H9 (cell line): Measurements from ENCODE around the gene HCRTR2. TPM values are rescaled to one million over a fixed set of nuclear protein-coding genes. Genes with fewer than 3 reads are reported as not detected.

ENCODE experiments used
- DNase-seq: peaks from one replicate; pipeline ENCODE4 v3.0.0-alpha.2; 2017
- H2AFZ ChIP-seq: one replicate; pipeline ENCODE4 v1.6.1; 2013; ENCODE audit warnings: mild to moderate bottlenecking, low read length, control low read depth, moderate library complexity
- H2AK5ac ChIP-seq: 2 replicates; pipeline ENCODE4 v1.6.1; 2013; ENCODE audit warnings: low read length, control low read depth, mixed read lengths; ENCODE audit not compliant: insufficient read length
- H2BK120ac ChIP-seq: one replicate; pipeline ENCODE4 v1.6.1; 2013; ENCODE audit warnings: low read depth, mild to moderate bottlenecking, low read length, control low read depth, inconsistent platforms; ENCODE audit not compliant: poor library complexity, severe bottlenecking
- H2BK12ac ChIP-seq: 2 replicates; pipeline ENCODE4 v1.6.1; 2013; ENCODE audit warnings: low read length, control low read depth, mixed read lengths, low read depth; ENCODE audit not compliant: insufficient read length
- H2BK15ac ChIP-seq: 2 replicates; pipeline ENCODE4 v1.6.1; 2013; ENCODE audit warnings: low read depth, low read length, control low read depth
- H2BK20ac ChIP-seq: one replicate; pipeline ENCODE4 v1.6.1; 2013; ENCODE audit warnings: low read depth, mild to moderate bottlenecking, low read length, control low read depth, inconsistent platforms; ENCODE audit not compliant: poor library complexity, severe bottlenecking
- H2BK5ac ChIP-seq: 2 replicates; pipeline ENCODE4 v1.6.1; 2013; ENCODE audit warnings: low read length, control low read depth, mixed read lengths; ENCODE audit not compliant: insufficient read length
- H3K14ac ChIP-seq: 2 replicates; pipeline ENCODE4 v1.6.1; 2013; ENCODE audit warnings: low read length, control low read depth; ENCODE audit not compliant: insufficient read depth
- H3K18ac ChIP-seq: 2 replicates; pipeline ENCODE4 v1.6.1; 2013; ENCODE audit warnings: low read depth, mild to moderate bottlenecking, mixed read lengths, low read length, control low read depth; ENCODE audit not compliant: insufficient read length
- H3K23ac ChIP-seq: 2 replicates; pipeline ENCODE4 v1.6.1; 2013; ENCODE audit warnings: low read length, control low read depth, mixed read lengths, low read depth; ENCODE audit not compliant: insufficient read length
- H3K23me2 ChIP-seq: 2 replicates; pipeline ENCODE4 v1.6.1; 2013; ENCODE audit warnings: low read depth, mild to moderate bottlenecking, mixed read lengths, low read length, control low read depth; ENCODE audit not compliant: insufficient read length, poor library complexity, severe bottlenecking
- H3K27ac ChIP-seq: 2 replicates; pipeline ENCODE4 v1.5.1; 2013; ENCODE audit warnings: low read length, control low read depth, mixed read lengths, low read depth; ENCODE audit not compliant: insufficient read length
- H3K27me3 ChIP-seq: 2 replicates; pipeline ENCODE4 v1.6.1; 2013; ENCODE audit warnings: low read length, control low read depth, inconsistent platforms; ENCODE audit not compliant: insufficient read depth
- H3K4ac ChIP-seq: 2 replicates; pipeline ENCODE4 v1.6.1; 2013; ENCODE audit warnings: low read depth, mild to moderate bottlenecking, control low read depth, inconsistent platforms, low read length, moderate library complexity
- H3K4me1 ChIP-seq: 2 replicates; pipeline ENCODE4 v1.6.1; 2013; ENCODE audit warnings: low read length, control low read depth, inconsistent platforms; ENCODE audit not compliant: insufficient read depth
- H3K4me2 ChIP-seq: 2 replicates; pipeline ENCODE4 v1.6.1; 2013; ENCODE audit warnings: low read length, control low read depth, mixed read lengths; ENCODE audit not compliant: insufficient read length, insufficient read depth
- H3K56ac ChIP-seq: 2 replicates; pipeline ENCODE4 v1.6.1; 2013; ENCODE audit warnings: low read depth, mild to moderate bottlenecking, mixed read lengths, low read length, control low read depth; ENCODE audit not compliant: insufficient read length
- H3K79me1 ChIP-seq: 2 replicates; pipeline ENCODE4 v1.6.1; 2013; ENCODE audit warnings: low read depth, mild to moderate bottlenecking, moderate library complexity, low read length, control low read depth, inconsistent platforms; ENCODE audit not compliant: insufficient read depth, poor library complexity, severe bottlenecking
- H3K79me2 ChIP-seq: 2 replicates; pipeline ENCODE4 v1.6.1; 2013; ENCODE audit warnings: low read length, control low read depth, inconsistent platforms; ENCODE audit not compliant: insufficient read depth
- H3K9ac ChIP-seq: 2 replicates; pipeline ENCODE4 v1.6.1; 2013; ENCODE audit warnings: low read length, control low read depth, mixed read lengths; ENCODE audit not compliant: insufficient read length; ENCODE audit errors: extremely low read depth
- H3K9me3 ChIP-seq: one replicate; pipeline ENCODE4 v1.6.1; 2013; ENCODE audit warnings: low read depth, low read length, inconsistent platforms; ENCODE audit not compliant: control insufficient read depth
- H3T11ph ChIP-seq: one replicate; pipeline ENCODE4 v1.6.1; 2013; ENCODE audit warnings: mild to moderate bottlenecking, low read length, control low read depth, inconsistent platforms
- H4K20me1 ChIP-seq: one replicate; pipeline ENCODE4 v1.6.1; 2013; ENCODE audit not compliant: control insufficient read depth, insufficient read length, insufficient read depth
- H4K5ac ChIP-seq: 2 replicates; pipeline ENCODE4 v1.6.1; 2013; ENCODE audit warnings: low read depth, mild to moderate bottlenecking, mixed read lengths, low read length, control low read depth; ENCODE audit not compliant: insufficient read length
- H4K8ac ChIP-seq: replicated peaks from 2 replicates; pipeline ENCODE4 v1.6.1; 2013; ENCODE audit warnings: low read length, control low read depth, mixed read lengths, low read depth; ENCODE audit not compliant: insufficient read length
- H4K91ac ChIP-seq: 2 replicates; pipeline ENCODE4 v1.6.1; 2013; ENCODE audit warnings: low read depth, mild to moderate bottlenecking, moderate library complexity, mixed read lengths, low read length, control low read depth; ENCODE audit not compliant: insufficient read length
- H3K27ac Mint-ChIP-seq, 3 experiments: 2 replicates in 2 of 3; 3 replicates in 1 of 3; pipeline ENCODE4 v1.8.0; 2020 to 2021; ENCODE audit warnings: mixed read lengths in 3 of 3, mild to moderate bottlenecking in 1 of 3, moderate library complexity in 1 of 3
- H3K27me3 Mint-ChIP-seq: 2 replicates; pipeline ENCODE4 v1.8.0; 2021; ENCODE audit warnings: low read depth, mild to moderate bottlenecking, moderate library complexity, mixed read lengths
- H3K36me3 Mint-ChIP-seq, 3 experiments: 2 replicates in 2 of 3; 3 replicates in 1 of 3; pipeline ENCODE4 v1.8.0; 2020 to 2021; ENCODE audit warnings: low read depth in 3 of 3, mixed read lengths in 3 of 3; ENCODE audit not compliant: insufficient read depth in 1 of 3
- H3K4me1 Mint-ChIP-seq, 2 experiments: 2 replicates each; pipeline ENCODE4 v1.8.0; 2020; ENCODE audit warnings: mixed read lengths in 2 of 2
- H3K4me3 Mint-ChIP-seq, 2 experiments: 2 replicates in 1 of 2; 3 replicates in 1 of 2; pipeline ENCODE4 v1.8.0; 2020 to 2021; ENCODE audit warnings: mild to moderate bottlenecking in 2 of 2, mixed read lengths in 2 of 2, moderate library complexity in 1 of 2
- H3K9me3 Mint-ChIP-seq, 2 experiments: 2 replicates in 1 of 2; 3 replicates in 1 of 2; pipeline ENCODE4 v1.8.0; 2020; ENCODE audit warnings: mild to moderate bottlenecking in 2 of 2, mixed read lengths in 2 of 2, moderate library complexity in 1 of 2
- total RNA-seq: library from RNA; stranded (reverse); gene quantifications from 2 replicates; pipeline ENCODE4 v1.2.1, GENCODE V29; 2021
- TF ChIP-seq, protein P1 (sequence below): fragments of 200-600 bp; sonication (generic); conservative IDR thresholded peaks from 3 replicates; pipeline ENCODE4 v1.8.0; 2021; ENCODE audit warnings: antibody characterized with exemption, mild to moderate bottlenecking

The HCRTR2 gene
- total RNA-seq, 1 experiment from 2014 or later: not detected

DNA sequence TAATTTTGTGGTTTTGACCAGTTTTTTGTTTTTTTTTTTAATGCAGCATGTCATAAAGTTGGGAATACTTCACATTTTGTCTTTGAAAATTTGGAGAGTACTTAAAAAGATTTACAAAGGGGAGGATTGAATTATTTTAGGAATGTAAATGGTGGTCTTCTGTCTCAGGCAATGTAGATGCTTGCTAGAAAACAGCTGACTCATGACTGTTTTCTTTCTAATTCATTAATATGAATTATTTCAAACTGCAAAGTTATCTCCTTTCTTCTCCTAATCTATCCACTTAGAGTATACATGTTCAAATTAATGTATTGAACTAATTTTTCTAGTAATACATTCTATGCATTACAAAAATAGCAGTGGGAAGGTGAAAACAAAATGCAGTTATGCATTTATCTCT is 24.9 kb downstream of the HCRTR2 start:
- Histone ChIP-seq H4K20me1 (no peaks in the 10 kb centered on the region), H3K79me2 (no peaks in the 10 kb centered on the region), H3K4ac (no peak overlapping the region), H3T11ph (no peak overlapping the region), H2BK20ac (no peak overlapping the region), H2BK15ac (no peak overlapping the region), H3K9me3 (no peaks in the 10 kb centered on the region), H3K56ac (no peak overlapping the region), H3K14ac (no peak overlapping the region), H2BK5ac (no peak overlapping the region), H3K79me1 (no peaks in the 10 kb centered on the region), H3K23me2 (no peaks in the 10 kb centered on the region), H4K91ac (no peak overlapping the region), H4K8ac (no peak overlapping the region), H3K4me2 (no peak overlapping the region), H3K4me1 (peaks cover 4% of the 10 kb centered on the region; the same call in 1 of the 2 replicates), H2BK12ac (no peak overlapping the region), H2AK5ac (no peak overlapping the region), H2AFZ (no peak overlapping the region), H3K27me3 (no peaks in the 10 kb centered on the region), H4K5ac (no peak overlapping the region), H2BK120ac (no peak overlapping the region), H3K18ac (no peak overlapping the region), H3K9ac (no peak overlapping the region), H3K23ac (no peak overlapping the region), H3K27ac (no peak overlapping the region)
- H3K27ac Mint-ChIP-seq: no peak overlapping the region
- H3K4me1 Mint-ChIP-seq: no peaks in the 10 kb centered on the region
- no peaks in the 10 kb centered on the region for H3K27me3 Mint-ChIP-seq
- no peak for DNase-seq
- no peak overlapping the region for H3K4me3 Mint-ChIP-seq
- TF ChIP-seq, protein P1, sequence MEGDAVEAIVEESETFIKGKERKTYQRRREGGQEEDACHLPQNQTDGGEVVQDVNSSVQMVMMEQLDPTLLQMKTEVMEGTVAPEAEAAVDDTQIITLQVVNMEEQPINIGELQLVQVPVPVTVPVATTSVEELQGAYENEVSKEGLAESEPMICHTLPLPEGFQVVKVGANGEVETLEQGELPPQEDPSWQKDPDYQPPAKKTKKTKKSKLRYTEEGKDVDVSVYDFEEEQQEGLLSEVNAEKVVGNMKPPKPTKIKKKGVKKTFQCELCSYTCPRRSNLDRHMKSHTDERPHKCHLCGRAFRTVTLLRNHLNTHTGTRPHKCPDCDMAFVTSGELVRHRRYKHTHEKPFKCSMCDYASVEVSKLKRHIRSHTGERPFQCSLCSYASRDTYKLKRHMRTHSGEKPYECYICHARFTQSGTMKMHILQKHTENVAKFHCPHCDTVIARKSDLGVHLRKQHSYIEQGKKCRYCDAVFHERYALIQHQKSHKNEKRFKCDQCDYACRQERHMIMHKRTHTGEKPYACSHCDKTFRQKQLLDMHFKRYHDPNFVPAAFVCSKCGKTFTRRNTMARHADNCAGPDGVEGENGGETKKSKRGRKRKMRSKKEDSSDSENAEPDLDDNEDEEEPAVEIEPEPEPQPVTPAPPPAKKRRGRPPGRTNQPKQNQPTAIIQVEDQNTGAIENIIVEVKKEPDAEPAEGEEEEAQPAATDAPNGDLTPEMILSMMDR: no peak
- no peaks in the 10 kb centered on the region for H3K9me3 Mint-ChIP-seq
- H3K36me3 Mint-ChIP-seq: no peaks in the 10 kb centered on the region
